GM18868 (cell line): ENCODE results near the gene FCN1.

ENCODE experiments used
- ATAC-seq: cut with Tn5 transposase; IDR thresholded peaks from one replicate; pipeline ENCODE4 v1.9.1; 2021; ENCODE audit warnings: mild to moderate bottlenecking, moderate library complexity; ENCODE audit not compliant: unreplicated experiment

Gene FCN1

DNA sequence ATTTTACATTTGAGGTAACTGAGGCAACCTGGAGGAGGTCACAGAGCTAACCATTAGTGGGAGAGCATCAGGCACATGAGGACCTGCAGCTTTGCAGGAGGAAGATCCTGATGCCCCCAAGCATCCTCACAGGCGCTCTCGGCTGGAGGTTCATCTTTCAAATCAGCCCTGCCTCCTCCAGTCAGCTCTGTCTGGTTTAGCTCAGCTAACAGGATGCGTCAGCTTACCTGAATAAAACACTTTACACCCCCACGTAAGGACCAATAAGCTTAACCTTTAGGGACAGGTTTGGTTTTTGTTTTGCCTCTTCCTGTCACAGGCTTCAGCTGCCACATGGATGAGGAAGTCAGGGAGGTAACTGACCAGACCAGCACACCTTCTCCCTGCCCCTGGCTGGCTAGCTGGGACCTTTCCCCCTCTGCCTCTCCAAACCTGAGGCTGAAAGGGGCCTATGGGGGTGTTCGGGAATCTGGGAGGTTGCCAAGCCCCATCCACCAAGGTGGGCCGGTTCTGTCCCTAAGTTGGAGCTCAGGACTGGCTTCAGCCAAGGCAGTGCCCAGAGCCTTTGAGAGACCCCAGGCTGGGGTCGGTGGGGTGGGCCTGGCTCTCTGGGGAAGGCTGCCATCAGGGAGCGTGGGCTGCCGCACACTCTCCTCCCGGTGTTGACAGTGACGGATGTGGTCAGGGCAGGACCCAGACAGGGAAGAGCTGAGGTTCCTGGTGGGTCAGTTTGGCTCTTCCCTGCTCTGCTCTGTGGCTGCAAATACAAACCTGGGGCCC, 20.0 kb upstream of the FCN1 start:
- ATAC-seq: no peak

DNA sequence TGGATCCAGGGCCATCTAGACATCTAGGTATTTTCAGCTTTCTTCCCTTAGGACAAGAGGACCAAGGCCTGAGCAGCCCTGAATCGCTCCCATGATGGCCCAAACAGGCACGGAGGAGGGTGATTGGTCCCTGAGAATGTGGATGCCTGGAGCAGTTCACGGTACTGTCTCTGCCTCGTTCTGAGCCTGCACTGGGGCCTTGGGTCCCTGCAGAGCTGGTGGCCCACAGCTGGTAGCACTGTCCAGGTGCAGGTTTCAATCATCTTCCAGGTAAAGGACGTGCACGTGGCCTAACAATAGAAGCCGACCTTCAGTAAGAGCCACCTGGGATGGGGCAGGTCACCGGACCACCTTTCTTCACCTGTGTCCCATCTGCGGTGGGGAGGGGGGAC, 19.4 kb upstream of the FCN1 start:
- ATAC-seq: peak; percentile 28

DNA sequence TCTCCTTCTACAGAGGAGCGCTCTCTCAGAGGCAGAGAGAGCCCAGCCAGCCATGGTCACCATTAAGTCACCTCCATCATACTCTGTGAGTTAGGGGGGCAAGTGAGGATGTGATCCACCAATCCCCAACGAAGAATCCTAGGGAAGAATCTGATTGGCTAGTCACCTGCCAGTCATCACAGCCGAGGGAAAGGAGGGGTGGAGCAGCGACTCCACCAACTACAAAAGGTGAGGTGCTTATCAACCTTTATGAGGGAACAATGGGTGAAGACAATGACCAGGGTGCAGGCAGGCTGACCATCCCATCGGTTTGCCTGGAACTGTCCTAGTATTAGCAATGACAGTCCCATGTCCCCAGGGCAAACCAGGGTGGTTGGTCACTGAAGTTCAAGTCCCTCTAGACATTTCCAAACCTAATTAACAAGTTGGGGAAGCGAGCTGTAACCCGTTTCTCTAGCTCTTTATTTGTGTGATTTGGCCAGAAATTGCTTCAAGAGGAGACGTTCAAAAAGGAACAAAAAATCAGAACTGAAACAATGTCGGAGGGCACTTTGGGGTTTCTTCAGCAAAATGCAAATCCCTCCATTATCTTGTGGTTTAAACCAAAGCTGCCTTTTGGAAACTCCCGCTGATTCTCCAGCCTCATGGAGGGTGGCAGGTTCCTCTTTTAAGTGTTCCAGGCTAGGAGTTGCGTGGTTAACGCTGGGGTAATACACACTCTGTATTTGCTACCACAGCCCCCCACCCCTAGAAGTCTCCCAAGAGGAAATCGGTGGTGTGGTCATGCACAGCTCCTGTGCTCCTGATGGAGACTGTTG, 18.8 kb upstream of the FCN1 start:
- ATAC-seq: peak; percentile 52

DNA sequence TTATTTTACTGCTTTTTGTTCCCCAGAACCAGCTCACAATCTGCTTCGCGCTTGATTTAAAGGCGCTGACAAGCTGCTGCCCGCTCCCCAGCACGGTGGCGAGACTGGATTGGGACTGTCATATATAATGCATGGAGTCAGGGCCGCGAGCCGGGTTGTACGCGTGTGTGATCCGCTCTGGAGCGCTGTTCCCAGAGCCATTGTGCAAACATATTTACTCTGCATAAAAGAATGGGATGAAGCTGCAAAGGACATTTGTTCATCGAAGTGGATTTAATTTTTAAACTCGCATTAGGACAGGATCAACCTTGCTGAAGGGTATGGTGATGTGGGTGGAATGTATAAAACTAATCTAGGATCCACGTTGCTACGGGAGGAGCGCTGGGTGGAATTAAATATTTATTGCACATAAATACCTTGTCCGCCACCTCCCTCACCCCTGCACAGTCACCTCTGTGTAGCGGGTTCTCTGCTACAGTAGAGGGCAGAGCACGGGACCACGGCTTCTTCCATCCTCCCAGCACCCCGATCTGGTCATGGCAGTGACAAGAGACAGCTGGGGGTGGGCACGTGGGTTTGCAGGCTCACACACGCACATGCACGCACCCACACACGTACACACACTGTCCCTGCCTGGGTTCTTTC, 18.1 kb upstream of the FCN1 start:
- ATAC-seq: no peak

DNA sequence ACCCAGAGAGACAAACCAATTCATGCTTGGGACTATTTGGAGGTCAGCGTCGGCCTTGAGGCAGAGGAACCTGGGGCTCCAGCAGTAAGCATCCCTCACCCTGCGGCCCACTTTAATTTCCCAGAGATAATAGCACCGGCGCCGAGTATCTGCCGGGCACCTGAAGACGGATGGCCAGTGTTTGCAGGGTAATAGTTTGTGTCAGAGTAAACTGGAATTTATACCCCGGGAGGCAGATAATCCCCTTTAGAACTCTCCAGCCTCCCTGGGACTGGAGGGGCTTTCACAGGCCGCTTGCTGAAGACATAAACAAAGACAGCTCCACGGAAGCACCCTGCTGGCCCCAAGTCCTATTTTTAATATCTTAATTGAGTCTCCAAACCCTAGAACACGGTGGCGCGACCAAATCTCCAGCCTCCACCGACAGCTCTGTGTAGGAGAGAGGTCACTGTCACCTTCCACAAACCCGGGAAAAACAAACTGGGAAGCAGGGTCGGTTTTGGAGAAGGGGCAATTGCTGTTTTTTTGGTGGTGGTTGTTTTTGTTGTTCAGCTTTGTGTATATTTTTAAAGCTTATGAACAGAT, 17.4 kb upstream of the FCN1 start:
- no peak for ATAC-seq

DNA sequence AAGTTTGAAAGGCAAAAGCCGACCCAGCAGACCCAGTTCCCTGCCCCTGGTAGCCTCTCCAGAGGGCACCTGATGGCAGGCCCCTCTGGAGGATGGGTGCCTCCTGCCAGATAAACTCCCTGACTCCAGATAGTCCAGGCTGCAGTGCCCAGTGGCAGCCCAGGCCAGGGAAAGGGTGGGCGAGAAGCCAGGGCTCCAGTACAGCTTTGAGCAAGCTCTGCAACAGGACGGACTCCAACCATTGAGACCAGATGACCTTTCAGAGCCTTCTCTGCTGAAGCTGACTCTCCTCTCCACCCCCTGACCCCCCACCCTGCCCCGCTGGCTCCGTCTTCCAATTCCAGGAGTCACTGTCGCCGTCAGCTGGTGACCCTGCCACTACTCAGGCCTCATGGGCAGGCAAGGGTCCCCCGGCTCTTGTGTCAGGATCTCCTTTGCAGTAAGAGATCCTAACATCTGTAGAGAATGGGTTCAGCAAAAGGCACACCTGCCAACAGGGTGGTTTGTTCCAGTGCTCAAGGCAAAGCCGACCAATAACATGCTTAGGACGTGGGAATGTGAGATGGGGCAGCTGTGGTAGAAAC, 15.5 kb upstream of the FCN1 start:
- ATAC-seq: no peak

DNA sequence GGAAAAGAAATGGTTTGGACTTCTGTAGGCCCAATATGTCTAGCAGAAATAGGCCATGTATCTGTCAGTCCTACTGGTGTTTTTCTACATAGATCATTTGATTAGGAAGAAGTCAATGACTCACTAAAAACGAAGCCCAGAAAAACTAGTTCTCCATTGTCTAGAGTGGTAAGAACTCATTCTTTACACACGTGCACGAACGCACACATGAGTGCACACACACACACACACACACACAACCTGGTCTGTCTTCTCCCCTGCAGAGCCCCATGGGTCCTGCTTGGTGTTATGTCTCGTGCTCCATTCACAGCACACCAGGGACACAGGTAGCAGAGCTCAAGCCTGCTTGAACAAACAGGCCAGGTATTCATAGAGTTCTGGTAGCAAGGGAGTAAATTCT, 14.9 kb upstream of the FCN1 start:
- no peak for ATAC-seq

DNA sequence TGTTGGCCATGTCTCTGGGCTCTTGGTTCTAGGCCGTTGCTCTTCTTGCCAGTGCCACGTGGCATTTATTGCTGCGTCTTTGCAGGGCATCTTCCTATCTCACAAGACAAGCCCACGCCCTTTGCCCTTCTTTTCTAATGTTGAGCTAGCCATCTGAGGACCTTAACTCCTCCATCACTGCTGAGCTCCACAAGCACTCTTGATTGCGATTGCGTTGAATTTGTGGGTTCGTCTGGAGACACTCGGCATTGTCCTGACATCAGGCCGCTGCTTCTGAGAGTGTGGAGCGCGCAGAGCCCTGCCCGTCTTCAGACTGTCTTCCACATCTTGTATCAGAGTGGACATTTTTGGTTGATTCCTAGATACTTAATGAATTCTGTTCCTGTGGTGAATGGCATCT, 14.5 kb upstream of the FCN1 start:
- ATAC-seq: no peak

DNA sequence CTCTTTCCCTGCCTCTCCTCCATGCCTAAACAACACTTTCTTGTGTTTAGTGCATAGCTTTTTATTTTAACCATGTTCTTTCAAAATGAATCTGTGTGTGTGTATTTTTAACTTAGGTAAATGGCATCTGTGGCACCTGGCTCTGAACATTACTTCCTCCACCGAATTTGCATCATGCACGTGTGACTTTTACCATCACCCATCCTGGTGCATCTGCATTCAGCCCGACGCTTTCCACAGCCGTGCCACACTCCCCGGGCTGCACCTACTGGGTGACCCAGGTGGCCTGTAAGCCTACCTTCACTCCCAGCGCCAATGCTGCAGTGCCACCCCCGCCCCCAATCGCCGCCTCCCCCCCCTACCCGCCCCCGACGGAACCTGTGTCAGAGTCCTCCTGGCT, 12.7 kb upstream of the FCN1 start:
- peak; percentile 51 for ATAC-seq

DNA sequence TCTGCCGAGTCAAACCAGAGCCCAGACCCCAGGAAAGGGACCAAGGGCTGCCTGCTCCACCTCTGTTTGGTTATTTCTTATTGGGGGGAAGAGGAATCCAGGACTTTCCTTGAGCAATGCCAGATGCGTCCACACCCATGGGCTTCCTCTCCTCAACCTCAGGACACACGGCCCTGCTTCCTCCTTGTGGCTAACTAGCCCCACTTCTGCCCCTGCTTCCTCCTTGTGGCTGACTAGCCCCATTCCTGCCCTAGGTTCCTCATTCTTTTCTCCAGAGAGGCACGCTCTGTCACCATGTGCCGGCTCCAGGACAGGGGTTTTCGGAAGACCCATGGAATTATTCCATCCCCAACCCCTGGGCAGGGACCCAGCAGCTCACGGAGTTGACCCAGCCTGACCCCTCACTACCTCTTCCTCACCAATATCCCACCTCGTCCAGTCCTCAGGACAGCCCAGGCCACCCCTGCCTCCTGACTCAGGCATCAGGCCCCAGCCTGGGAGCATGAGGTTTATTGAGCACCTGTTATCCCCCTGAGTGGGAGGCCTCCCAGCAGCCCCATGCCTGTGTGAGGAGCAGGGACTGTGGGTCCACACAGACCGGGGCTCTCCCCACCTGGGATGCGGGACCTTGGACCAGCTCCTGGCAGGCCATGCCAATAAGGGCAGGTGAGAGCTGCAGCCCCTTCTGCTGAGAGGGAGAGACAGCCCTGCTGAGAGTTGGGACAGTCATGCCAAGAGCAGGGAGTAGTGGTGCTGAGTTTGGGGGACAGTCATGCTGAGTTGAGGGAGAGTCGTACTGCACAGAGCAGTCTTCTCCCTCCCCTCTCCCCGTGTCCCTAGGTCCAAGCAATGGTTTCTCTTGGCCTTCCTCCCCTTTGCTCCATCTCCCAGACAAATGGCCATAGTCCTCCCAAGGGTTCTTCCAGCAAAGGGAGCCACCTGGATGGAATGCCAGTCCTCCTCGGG, 11.8 kb upstream of the FCN1 start:
- ATAC-seq: peak; percentile 11

DNA sequence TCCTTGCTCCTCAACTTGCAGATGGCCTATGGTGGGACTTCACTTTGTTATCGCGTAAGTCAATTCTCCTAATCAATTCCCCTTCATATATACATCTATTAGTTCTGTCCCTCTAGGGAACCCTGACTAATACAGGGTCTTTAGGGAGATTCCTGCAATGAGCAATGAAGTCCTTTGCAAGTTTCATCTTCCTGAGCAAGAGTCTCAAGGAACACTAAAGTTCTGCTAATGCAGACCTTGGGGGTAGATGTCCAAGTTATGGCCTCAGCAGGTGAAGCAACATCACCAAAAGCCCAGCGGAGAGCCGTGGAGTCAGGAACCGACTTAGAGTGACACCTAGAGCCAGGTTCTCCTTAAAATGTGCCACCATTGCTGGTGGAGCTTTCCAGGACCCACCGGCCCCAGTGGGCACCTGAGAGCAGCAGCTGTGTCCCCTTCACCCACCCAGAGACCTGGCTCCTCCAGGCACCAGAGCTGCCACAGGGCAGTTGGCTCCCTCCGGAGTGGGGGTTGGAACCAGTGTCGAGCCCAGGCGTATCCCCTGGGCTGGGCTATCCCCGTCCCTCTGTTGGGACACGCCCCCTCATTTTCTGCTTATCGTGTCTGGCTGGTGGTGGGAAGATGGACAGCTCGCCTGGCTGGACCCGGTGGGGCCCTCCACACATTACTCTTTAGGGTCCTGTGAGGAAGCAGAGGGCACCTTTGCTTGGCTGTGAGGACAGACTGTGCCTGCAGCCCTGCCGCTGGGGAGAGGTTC, 10.9 kb upstream of the FCN1 start:
- no peak for ATAC-seq

DNA sequence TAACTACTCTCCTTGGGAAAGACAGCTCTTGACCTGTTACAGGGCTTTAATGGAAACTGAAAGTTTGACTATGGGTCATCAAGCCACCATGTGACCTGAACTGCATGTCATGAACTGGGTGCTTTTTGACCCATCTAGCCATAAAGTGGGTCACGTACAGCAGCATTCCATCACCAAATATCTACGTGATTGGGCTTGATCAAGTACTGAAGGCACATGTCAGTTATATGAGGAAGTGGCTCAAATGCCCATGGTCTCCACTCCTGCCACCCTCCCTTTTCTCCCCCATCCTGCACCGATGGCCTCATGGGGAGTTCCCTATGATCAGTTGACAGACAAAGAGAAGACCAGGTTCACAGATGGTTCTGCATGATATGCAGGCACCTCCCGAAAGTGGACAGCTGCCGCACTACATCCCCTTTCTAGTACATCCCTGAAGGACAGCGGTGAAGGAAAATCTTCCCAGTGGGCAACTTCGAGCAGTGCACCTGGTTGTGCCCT, 7.3 kb upstream of the FCN1 start:
- no peak for ATAC-seq

DNA sequence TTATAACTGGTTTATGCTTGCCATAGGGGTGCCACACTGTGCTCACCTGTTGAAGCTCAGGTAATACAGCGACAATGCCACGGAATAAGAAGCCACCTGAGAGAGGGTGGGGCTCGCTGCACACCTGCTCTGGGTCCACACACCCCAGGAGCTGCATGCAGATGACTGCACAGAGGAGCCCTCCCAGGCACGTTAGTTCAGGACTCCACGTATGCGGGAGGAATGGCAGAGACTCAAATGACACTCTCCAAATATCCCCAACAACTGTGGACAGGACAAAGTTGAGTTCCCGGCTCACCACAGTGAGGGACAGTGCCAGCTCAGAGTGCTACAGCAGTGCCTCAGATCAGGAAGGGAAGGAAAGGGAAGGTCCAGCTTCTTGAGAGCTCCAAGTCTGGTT, 5.8 kb upstream of the FCN1 start:
- no peak for ATAC-seq

DNA sequence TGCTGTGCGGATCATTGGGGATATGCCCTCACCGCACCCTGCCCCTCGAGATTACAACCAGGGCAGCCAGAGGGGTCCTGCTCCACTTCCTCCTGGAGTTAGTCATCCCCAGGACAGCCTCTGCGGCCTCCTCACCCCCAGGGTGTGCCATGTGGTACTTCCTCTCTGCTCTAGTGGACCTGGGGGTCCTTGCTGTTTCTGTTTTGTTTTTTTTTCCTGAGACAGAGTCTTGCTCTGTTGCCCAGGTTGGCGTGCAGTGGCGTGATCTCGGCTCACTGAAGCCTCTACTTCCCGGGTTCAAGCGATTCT, 5.2 kb upstream of the FCN1 start:
- no peak for ATAC-seq

DNA sequence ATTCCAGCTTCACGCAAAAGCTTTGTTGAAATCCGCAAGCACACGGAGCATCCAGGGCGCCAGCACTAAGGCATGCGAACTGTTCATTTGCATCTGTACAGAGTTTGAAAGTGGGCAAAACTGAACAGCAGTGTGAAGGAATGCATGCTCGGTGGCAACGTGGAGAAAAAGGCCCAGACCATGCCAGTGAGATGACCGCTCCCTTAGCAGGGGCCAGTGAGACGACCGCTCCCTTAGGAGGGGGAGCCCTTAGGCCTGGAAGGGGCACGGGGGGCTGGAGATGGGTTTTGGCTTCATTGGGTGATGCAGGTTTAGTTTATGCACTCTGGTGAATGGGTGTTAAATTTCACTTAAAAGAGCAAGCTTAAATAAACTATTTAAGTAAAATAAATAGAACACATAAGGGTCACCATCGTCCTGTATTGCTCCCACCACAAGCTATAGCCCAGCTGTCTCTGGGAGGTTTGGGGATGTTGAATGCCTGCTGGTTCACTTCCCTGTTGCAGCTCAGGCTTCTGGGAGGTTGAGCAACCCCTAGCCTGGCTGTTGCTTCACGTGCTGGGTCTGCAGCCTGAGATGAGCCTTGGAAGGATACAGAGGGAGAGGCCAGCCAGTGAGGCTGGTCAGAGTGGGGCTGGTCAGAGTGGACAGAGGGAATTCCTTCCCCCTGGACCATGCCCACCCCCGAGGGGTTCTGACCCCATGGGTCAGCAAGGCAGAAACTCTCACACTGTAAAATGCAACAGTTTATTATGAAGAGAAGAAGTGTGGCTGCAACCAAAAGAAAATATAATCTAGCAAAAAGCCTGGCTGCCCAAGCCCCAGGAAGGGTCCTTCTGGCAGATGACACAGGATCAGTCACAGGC, 4.6 kb upstream of the FCN1 start:
- no peak for ATAC-seq

DNA sequence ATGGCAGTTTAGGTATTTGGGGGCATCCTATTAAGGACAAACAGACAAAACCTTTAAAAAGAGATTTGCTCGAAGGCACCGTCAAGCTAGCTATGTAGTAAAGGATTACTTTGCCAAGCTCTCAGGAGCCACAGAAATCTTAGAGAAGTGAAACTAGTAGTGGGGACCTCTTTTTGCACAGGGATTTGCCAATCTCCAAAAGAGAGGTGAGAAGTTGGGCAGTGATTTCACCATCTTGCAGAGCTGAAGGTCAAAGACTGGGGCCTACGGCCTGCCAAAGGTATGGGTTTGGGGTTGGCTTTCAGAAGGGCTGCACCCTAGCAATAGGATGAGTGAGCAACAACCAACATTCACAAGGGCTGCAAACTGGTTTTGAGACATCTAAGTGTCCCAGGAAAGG, 1.6 kb upstream of the FCN1 start:
- no peak for ATAC-seq

DNA sequence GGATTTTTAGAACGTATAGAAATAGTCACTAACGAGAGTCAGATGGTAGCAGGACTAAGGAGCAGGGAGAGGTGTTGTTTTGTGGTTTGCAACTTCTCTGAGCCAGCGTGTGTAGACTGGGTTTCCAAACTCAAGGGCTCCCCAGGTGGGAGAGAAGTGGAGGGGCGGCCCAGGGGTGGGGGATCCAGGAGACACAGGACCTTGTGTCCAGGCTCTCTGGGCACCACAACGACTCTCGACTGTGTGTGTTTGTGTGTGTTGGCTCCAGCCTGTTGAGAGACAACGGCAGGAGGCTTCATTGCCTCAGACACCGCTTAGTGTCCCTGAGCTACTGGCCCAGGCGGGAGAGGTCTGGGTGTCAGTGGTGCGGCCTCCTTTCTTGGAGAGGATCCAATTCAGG, 934 bp upstream of the FCN1 start:
- no peak for ATAC-seq

DNA sequence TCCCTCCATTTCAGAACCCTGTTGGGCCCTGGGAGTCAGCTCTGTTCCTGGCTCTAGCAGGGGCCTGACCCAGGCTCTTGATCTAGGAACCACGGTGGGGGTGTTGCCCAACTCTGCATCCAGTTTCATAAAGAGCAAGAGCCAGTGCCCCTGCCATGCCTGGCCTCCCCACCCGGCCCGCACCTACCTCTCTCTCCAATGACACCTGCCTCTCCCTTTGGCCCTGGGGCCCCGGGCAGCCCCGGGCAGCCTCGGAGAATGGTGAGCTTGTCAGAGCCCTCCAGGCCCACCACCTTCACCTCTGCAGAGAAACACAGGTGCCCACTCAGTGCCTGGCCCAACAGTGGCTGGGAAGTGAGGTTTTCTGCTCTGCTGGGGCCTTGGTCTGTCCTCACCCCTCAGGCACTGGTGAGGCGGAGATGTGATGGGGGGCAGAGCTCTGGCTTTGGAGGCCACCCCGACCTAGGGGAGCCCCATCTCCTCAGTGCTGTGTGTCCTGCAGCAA, 1.5 kb downstream of the FCN1 start:
- ATAC-seq: no peak
